Trophoblast cell (in vitro differentiated cells and primary cell): ENCODE results near the gene BTBD9.

ENCODE experiments used
- DNase-seq, 2 donors: peaks; one replicate each; pipeline ENCODE4 v3.0.0-alpha.2; 2016
- H2AFZ ChIP-seq: 2 replicates; pipeline ENCODE4 v1.6.1; 2013; ENCODE audit warnings: low read length, moderate library complexity, mild to moderate bottlenecking; ENCODE audit not compliant: insufficient read depth, poor library complexity
- H2AK5ac ChIP-seq: 2 replicates; pipeline ENCODE4 v1.6.1; 2013; ENCODE audit warnings: mild to moderate bottlenecking, low read length
- H2BK120ac ChIP-seq: 2 replicates; pipeline ENCODE4 v1.6.1; 2013; ENCODE audit warnings: low read length, mild to moderate bottlenecking, moderate library complexity; ENCODE audit not compliant: insufficient read depth, poor library complexity
- H2BK12ac ChIP-seq: 2 replicates; pipeline ENCODE4 v1.6.1; 2013; ENCODE audit warnings: mild to moderate bottlenecking, low read length, moderate library complexity
- H2BK5ac ChIP-seq: 2 replicates; pipeline ENCODE4 v1.6.1; 2013; ENCODE audit warnings: low read length, low read depth, moderate library complexity, mild to moderate bottlenecking; ENCODE audit not compliant: poor library complexity
- H3K14ac ChIP-seq: 2 replicates; pipeline ENCODE4 v1.6.1; 2013; ENCODE audit warnings: mild to moderate bottlenecking, low read length
- H3K18ac ChIP-seq: 2 replicates; pipeline ENCODE4 v1.6.1; 2013; ENCODE audit warnings: mild to moderate bottlenecking, low read length
- H3K23ac ChIP-seq: 2 replicates; pipeline ENCODE4 v1.6.1; 2013; ENCODE audit warnings: low read length
- H3K27ac ChIP-seq: 2 replicates; pipeline ENCODE4 v1.5.1; 2013; ENCODE audit warnings: low read depth, mild to moderate bottlenecking, inconsistent platforms, low read length, moderate library complexity
- H3K27me3 ChIP-seq: 2 replicates; pipeline ENCODE4 v1.6.1; 2013; ENCODE audit warnings: inconsistent platforms, mild to moderate bottlenecking, low read length, moderate library complexity; ENCODE audit not compliant: insufficient read depth
- H3K36me3 ChIP-seq, 2 experiments: 1 replicate in 1 of 2; 2 replicates in 1 of 2; pipeline ENCODE4 v1.6.1; 2013; ENCODE audit warnings: low read length in 2 of 2, mild to moderate bottlenecking in 2 of 2, moderate library complexity in 1 of 2; ENCODE audit not compliant: insufficient read depth in 2 of 2, control insufficient read depth in 1 of 2
- H3K4ac ChIP-seq: 2 replicates; pipeline ENCODE4 v1.6.1; 2013; ENCODE audit warnings: low read depth, mild to moderate bottlenecking, low read length, moderate library complexity
- H3K4me1 ChIP-seq, 2 experiments: 1 replicate in 1 of 2; 2 replicates in 1 of 2; pipeline ENCODE4 v1.6.1; 2013; ENCODE audit warnings: low read length in 2 of 2, mild to moderate bottlenecking in 2 of 2, moderate library complexity in 1 of 2; ENCODE audit not compliant: insufficient read depth in 2 of 2, control insufficient read depth in 1 of 2
- H3K4me2 ChIP-seq: 2 replicates; pipeline ENCODE4 v1.6.1; 2013; ENCODE audit warnings: inconsistent platforms, mild to moderate bottlenecking, low read length, moderate library complexity
- H3K4me3 ChIP-seq: 2 replicates; pipeline ENCODE4 v1.5.1; 2013; ENCODE audit warnings: mild to moderate bottlenecking, low read depth, low read length, inconsistent platforms
- H3K79me1 ChIP-seq: one replicate; pipeline ENCODE4 v1.6.1; 2013; ENCODE audit warnings: low read length
- H3K79me2 ChIP-seq: 2 replicates; pipeline ENCODE4 v1.6.1; 2013; ENCODE audit warnings: low read length, mild to moderate bottlenecking; ENCODE audit not compliant: control insufficient read depth, insufficient read depth, poor library complexity
- H3K9ac ChIP-seq: 2 replicates; pipeline ENCODE4 v1.6.1; 2013; ENCODE audit warnings: mild to moderate bottlenecking, low read length
- H3K9me3 ChIP-seq: 2 replicates; pipeline ENCODE4 v1.6.1; 2013; ENCODE audit warnings: low read depth, mild to moderate bottlenecking, control low read depth, inconsistent platforms, low read length; ENCODE audit not compliant: insufficient read depth
- H4K12ac ChIP-seq: 2 replicates; pipeline ENCODE4 v1.6.1; 2013; ENCODE audit warnings: low read depth, mild to moderate bottlenecking, low read length, moderate library complexity
- H4K8ac ChIP-seq: 2 replicates; pipeline ENCODE4 v1.6.1; 2013; ENCODE audit warnings: low read depth, mild to moderate bottlenecking, low read length, moderate library complexity
- H4K91ac ChIP-seq: one replicate; pipeline ENCODE4 v1.6.1; 2013; ENCODE audit warnings: low read depth, mild to moderate bottlenecking, low read length, moderate library complexity
- WGBS: extraction: QIAGEN DNeasy Blood & Tissue Kit; methylation state at CpG from one replicate; pipeline ENCODE4 v1.1.7; 2013; ENCODE audit warnings: missing lambda C conversion rate; ENCODE audit not compliant: insufficient read length, insufficient coverage; ENCODE audit errors: extremely low coverage; 5-methylcytosine and 5-hydroxymethylcytosine counted together

BTBD9 gene

DNA sequence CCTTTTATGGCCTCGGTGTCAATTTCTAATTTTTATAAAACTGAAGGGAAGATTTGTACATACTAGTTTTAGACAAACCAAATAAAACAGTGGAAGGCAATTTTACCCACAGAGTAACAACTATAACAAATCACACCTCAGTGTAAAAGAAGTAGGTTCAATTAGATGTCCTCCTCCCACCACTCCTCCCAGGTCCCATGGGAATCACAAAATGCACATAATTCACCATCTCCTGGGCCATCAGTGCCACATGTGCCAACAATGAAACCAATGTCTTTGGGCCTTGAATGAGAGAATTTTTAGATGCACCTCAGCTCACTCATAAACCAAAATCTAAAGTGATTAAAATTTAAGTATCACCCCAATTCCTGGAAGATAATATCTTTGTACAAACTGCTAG, 267.8 kb downstream of the BTBD9 start:
- Histone ChIP-seq H2BK120ac (no peak overlapping the region), H4K91ac (no peak overlapping the region), H3K4me3 (no peak overlapping the region), H2BK5ac (no peak overlapping the region), H3K79me1 (no peaks in the 10 kb centered on the region), H3K14ac (no peak overlapping the region), H3K18ac (no peak overlapping the region), H3K36me3 (no peaks in the 10 kb centered on the region), H3K9me3 (no peaks in the 10 kb centered on the region), H3K27ac (no peak overlapping the region), H3K4me1 (no peaks in the 10 kb centered on the region), H2AFZ (no peak overlapping the region), H2AK5ac (no peak overlapping the region), H3K9ac (no peak overlapping the region), H3K4ac (no peak overlapping the region), H3K27me3 (no peaks in the 10 kb centered on the region), H3K23ac (no peak overlapping the region), H2BK12ac (no peak overlapping the region), H3K4me2 (no peak overlapping the region), H4K12ac (no peak overlapping the region), H3K79me2 (no peaks in the 10 kb centered on the region), H4K8ac (no peak overlapping the region)
- no CpG with 5 or more reads among the region's 1 CpG for WGBS
- DNase-seq: no peak

DNA sequence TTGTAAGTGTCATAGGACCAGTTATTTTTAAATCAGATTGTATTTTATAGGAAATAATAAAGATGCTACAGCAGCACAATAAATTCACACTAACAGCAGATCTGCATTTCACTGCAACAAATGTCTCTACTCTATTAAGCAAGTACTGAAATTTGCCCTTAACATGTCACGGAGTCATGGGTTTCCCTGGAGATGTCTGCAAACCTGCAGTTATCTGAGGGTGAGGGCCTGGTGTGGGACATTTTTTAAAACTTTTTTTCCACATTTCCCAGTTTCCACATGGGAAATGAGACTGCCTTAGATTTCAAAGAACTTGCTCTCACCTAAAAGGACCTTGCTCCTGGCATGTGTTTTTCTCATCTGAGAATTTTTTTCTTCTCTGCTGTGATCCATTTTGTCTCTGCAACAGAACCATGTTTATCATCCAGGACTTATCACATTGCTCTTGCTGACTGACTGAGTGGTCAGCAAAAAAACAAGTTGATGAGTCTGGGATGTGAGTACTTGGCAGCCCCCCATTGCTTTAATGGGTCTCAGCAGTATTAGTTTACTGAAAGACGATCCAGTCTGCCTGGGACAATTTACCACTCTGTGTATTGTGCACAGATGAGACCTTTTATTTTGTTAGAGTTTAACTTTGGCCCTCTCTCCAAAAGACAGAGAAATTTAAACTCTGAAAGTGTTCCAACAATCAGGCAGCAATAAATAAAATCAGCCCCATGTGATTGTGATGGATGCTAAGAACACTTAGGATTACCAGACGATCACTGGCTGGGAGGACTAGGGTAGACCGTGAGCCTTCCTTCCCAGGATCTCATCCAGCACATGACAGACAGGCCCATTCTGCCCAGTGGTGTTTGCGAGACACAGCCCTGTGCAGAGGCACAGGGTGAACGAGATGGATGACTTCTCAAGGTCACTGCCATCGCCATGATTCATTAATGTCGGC, 268.8 kb downstream of the BTBD9 start:
- Histone ChIP-seq H3K36me3 (no peaks in the 10 kb centered on the region), H3K4me3 (no peak overlapping the region), H3K9ac (no peak overlapping the region), H3K27me3 (no peaks in the 10 kb centered on the region), H3K27ac (no peak overlapping the region), H3K79me1 (no peaks in the 10 kb centered on the region), H3K4me2 (no peak overlapping the region), H3K23ac (no peak overlapping the region), H4K91ac (no peak overlapping the region), H3K4me1 (no peaks in the 10 kb centered on the region), H4K12ac (no peak overlapping the region), H4K8ac (no peak overlapping the region), H2BK5ac (no peak overlapping the region), H2AK5ac (no peak overlapping the region), H3K14ac (no peak overlapping the region), H2BK12ac (no peak overlapping the region), H3K9me3 (no peaks in the 10 kb centered on the region), H3K79me2 (no peaks in the 10 kb centered on the region), H2AFZ (no peak overlapping the region), H3K18ac (no peak overlapping the region), H2BK120ac (no peak overlapping the region), H3K4ac (no peak overlapping the region)
- no CpG with 5 or more reads among the region's 8 CpGs for WGBS
- no peak for DNase-seq

DNA sequence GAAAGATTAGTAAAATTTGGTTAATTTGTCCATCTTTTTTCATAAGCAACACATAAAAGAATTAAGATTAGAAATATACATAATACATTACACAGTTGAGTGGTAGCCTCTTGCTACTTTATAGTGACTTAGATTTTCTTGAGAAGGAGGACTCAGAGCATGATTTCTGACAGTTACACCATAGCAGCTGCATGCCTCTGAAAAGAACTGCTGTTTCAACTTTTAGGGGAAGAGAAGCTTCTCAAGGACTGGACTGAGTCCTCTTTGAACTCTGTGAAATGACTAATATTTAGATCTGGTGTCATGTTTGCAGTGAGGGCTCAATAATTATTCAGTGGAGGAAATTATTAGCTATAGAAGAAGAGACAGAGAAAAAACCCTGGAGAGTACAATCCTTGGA, 272.5 kb downstream of the BTBD9 start:
- H2AK5ac ChIP-seq: no peak overlapping the region
- H3K4ac ChIP-seq: no peak overlapping the region
- H3K79me2 ChIP-seq: no peaks in the 10 kb centered on the region
- H3K4me3 ChIP-seq: no peak overlapping the region
- H3K9me3 ChIP-seq: no peaks in the 10 kb centered on the region
- H2BK12ac ChIP-seq: no peak overlapping the region
- no peaks in the 10 kb centered on the region for H3K27me3 ChIP-seq
- H3K79me1 ChIP-seq: no peaks in the 10 kb centered on the region
- no peak overlapping the region for H2AFZ ChIP-seq
- no peak overlapping the region for H3K18ac ChIP-seq
- no peak overlapping the region for H4K91ac ChIP-seq
- H3K23ac ChIP-seq: no peak overlapping the region
- no peak overlapping the region for H2BK5ac ChIP-seq
- no peak overlapping the region for H2BK120ac ChIP-seq
- no peaks in the 10 kb centered on the region for H3K4me1 ChIP-seq
- no peak overlapping the region for H3K9ac ChIP-seq
- no peak overlapping the region for H3K27ac ChIP-seq
- H3K4me2 ChIP-seq: no peak overlapping the region
- no peak overlapping the region for H4K8ac ChIP-seq
- no peaks in the 10 kb centered on the region for H3K36me3 ChIP-seq
- H3K14ac ChIP-seq: no peak overlapping the region
- no peak for DNase-seq
- no peak overlapping the region for H4K12ac ChIP-seq

DNA sequence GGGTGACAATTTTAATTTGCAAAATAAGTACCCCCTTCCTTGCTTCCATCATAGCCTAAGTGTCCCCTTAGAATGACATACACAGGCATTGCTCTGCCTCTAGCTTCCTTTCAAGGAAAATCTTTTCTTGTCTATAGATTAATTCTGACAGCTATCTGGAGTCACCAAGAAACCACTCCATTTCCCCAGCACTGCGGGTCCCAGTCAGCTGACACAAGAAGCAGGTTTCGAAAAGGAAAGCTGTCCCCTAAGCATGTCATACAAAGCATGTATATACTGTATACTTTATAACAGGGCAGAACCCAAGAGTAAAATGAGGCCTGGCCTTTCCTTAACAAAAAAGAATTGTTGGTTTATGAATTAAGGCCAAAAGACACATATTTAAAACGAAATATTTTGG, 273.5 kb downstream of the BTBD9 start:
- Histone ChIP-seq H3K4ac (no peak overlapping the region), H3K14ac (no peak overlapping the region), H2AFZ (no peak overlapping the region), H3K9ac (no peak overlapping the region), H4K91ac (no peak overlapping the region), H3K23ac (no peak overlapping the region), H2BK5ac (no peak overlapping the region), H3K18ac (no peak overlapping the region), H2BK120ac (no peak overlapping the region), H3K9me3 (no peaks in the 10 kb centered on the region), H3K79me2 (no peaks in the 10 kb centered on the region), H3K36me3 (no peaks in the 10 kb centered on the region), H3K27me3 (no peaks in the 10 kb centered on the region), H3K4me3 (no peak overlapping the region), H3K79me1 (no peaks in the 10 kb centered on the region), H3K4me2 (no peak overlapping the region), H4K12ac (no peak overlapping the region), H3K4me1 (no peaks in the 10 kb centered on the region), H2AK5ac (no peak overlapping the region), H4K8ac (no peak overlapping the region), H3K27ac (no peak overlapping the region), H2BK12ac (no peak overlapping the region)
- no peak for DNase-seq
- WGBS: no CpG with 5 or more reads among the region's 3 CpGs
